Keratinocyte (primary cell): ENCODE measurements around the gene INVS. TPM values are rescaled to one million over a fixed set of nuclear protein-coding genes. Genes with fewer than 3 reads are reported as not detected.

ENCODE experiments used
- DNase-seq: peaks from one replicate; pipeline ENCODE4 v3.0.0-alpha.2; 2011; ENCODE audit warnings: low read depth, missing footprints, low spot score
- FAIRE-seq: peaks from 2 replicates; lab custom pipeline; 2011; peaks lifted over from hg19 to GRCh38; lab: Jason Lieb, UNC
- H2AFZ ChIP-seq: 2 replicates; pipeline ENCODE4 v1.6.0; 2012; ENCODE audit warnings: low read length, control low read depth, inconsistent platforms; ENCODE audit not compliant: control insufficient read depth
- H3K27ac ChIP-seq: 2 replicates; pipeline ENCODE4 v1.5.1; 2011; ENCODE audit warnings: low read length; ENCODE audit not compliant: control insufficient read depth, insufficient read depth
- H3K27me3 ChIP-seq: 3 replicates; pipeline ENCODE4 v1.6.0; 2011; ENCODE audit warnings: low read length; ENCODE audit not compliant: control insufficient read depth, insufficient read depth; ENCODE audit errors: extremely low read depth
- H3K36me3 ChIP-seq, 2 experiments: 2 replicates in 1 of 2; 3 replicates in 1 of 2; pipeline ENCODE4 v1.5.1; 2011; ENCODE audit warnings: low read length in 2 of 2, mild to moderate bottlenecking in 1 of 2; ENCODE audit not compliant: control insufficient read depth in 2 of 2, insufficient read depth in 2 of 2; ENCODE audit errors: extremely low read depth in 1 of 2
- H3K4me1 ChIP-seq: 3 replicates; pipeline ENCODE4 v1.5.1; 2011; ENCODE audit warnings: low read length; ENCODE audit not compliant: control insufficient read depth, insufficient read depth; ENCODE audit errors: extremely low read depth
- H3K4me2 ChIP-seq: 3 replicates; pipeline ENCODE4 v1.6.0; 2011; ENCODE audit warnings: low read depth, low read length; ENCODE audit not compliant: control insufficient read depth, insufficient read depth; ENCODE audit errors: extremely low read depth
- H3K4me3 ChIP-seq, 3 experiments: fragments of 200-600 bp in 1 of 3; sonication (generic) in 1 of 3; 2 replicates in 2 of 3; 3 replicates in 1 of 3; pipeline ENCODE4 v1.5.1; 2011 to 2016; ENCODE audit warnings: low read length in 3 of 3, mild to moderate bottlenecking in 3 of 3, control low read depth in 2 of 3, inconsistent platforms in 1 of 3, low read depth in 1 of 3, mixed read lengths in 1 of 3, mixed run types in 1 of 3, moderate library complexity in 1 of 3; ENCODE audit not compliant: control insufficient read depth in 2 of 3, insufficient read depth in 2 of 3; ENCODE audit errors: extremely low read depth in 1 of 3
- H3K79me2 ChIP-seq: 2 replicates; pipeline ENCODE4 v1.6.0; 2012; ENCODE audit warnings: low read length; ENCODE audit not compliant: control insufficient read depth, insufficient read depth
- H3K9ac ChIP-seq: 3 replicates; pipeline ENCODE4 v1.6.0; 2011; ENCODE audit warnings: low read length; ENCODE audit not compliant: control insufficient read depth, insufficient read depth; ENCODE audit errors: extremely low read depth
- H3K9me1 ChIP-seq: 3 replicates; pipeline ENCODE4 v1.6.0; 2011; ENCODE audit warnings: low read length; ENCODE audit not compliant: control insufficient read depth, insufficient read depth; ENCODE audit errors: extremely low read depth
- H3K9me3 ChIP-seq: 2 replicates; pipeline ENCODE4 v1.5.1; 2012; ENCODE audit warnings: low read depth, low read length; ENCODE audit not compliant: control insufficient read depth
- H4K20me1 ChIP-seq: 3 replicates; pipeline ENCODE4 v1.6.0; 2011; ENCODE audit warnings: low read length; ENCODE audit not compliant: control insufficient read depth, insufficient read depth; ENCODE audit errors: extremely low read depth
- EZH2 ChIP-seq: IDR thresholded peaks from one replicate; pipeline ENCODE4 v1.6.1; 2012; ENCODE audit warnings: inconsistent platforms, mild to moderate bottlenecking, low read length, moderate library complexity
- dilution Hi-C: fragments of 300-500 bp; cut with MboI; formaldehyde crosslinking; loops from one replicate; pipeline ENCODE4 v1.7.0; 2020; ENCODE audit warnings: low sequenced_read_pairs; ENCODE audit not compliant: extremely low pct_ligation_motif_present
- polyA plus RNA-seq, 5 experiments: library from polyadenylated mRNA; depleted of rRNA in 3 of 5; stranded (reverse) in 3 of 5; stranded (forward) in 1 of 5; unstranded in 1 of 5; fragments of >200 nt; gene quantifications; 1 replicate in 1 of 5; 2 replicates in 3 of 5; 3 replicates in 1 of 5; pipeline versions ENCODE4 v1.2.1 to v1.2.3, GENCODE V29; 2011 to 2012; ENCODE audit warnings: missing spikeins in 2 of 5, low read depth in 1 of 5, low replicate concordance in 1 of 5
- TF ChIP-seq, protein P1 (sequence below), 3 experiments: IDR thresholded peaks in 1 of 3; conservative IDR thresholded peaks in 1 of 3; optimal IDR thresholded peaks in 1 of 3; 2 replicates in 2 of 3; 3 replicates in 1 of 3; pipeline versions ENCODE3 to v1.5.1; 2011; ENCODE audit warnings: low read length in 3 of 3, mild to moderate bottlenecking in 3 of 3, moderate library complexity in 2 of 3, control low read depth in 1 of 3, inconsistent platforms in 1 of 3; ENCODE audit not compliant: insufficient read depth in 2 of 3; ENCODE audit errors: extremely low read depth in 1 of 3

INVS gene
- polyA plus RNA-seq, 1 donor (not counting 4 experiments of a cell fraction or from before 2014, with no cell fraction given), result 21.1 TPM

DNA sequence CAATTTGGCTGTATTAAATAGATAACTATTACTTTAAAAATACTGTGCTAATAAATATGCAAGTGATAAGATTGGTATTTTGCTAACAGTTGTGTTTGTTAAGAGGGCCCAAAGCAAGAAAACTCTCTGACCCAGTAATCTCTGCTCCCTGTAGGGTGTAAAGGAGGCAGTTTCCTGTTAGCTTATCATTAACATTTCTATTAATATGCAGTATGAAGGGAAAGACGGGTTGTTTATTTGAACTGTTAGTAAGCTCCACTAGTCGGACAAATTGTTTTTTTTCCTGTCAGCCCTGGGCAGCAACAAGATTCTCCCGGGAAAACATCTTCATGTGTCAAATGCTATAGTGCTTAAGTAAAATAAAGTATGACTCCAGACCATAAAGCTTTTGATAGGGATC, 35.9 kb upstream of the INVS start:
- Histone ChIP-seq H3K9me1 (no peaks in the 10 kb centered on the region), H4K20me1 (no peaks in the 10 kb centered on the region), H3K36me3 (no peaks in the 10 kb centered on the region), H3K4me1 (peaks cover 13% of the 10 kb centered on the region), H3K27ac (no peak overlapping the region), H3K79me2 (peaks cover 25% of the 10 kb centered on the region), H3K9me3 (no peaks in the 10 kb centered on the region), H3K4me3 (no peak overlapping the region), H3K9ac (no peak overlapping the region), H3K4me2 (no peak overlapping the region), H2AFZ (no peak overlapping the region), H3K27me3 (no peaks in the 10 kb centered on the region)
- DNase-seq (no peak), FAIRE-seq (no peak)
- dilution Hi-C loops, result no loop called here
- no peak for TF ChIP-seq EZH2
- TF ChIP-seq, protein P1, sequence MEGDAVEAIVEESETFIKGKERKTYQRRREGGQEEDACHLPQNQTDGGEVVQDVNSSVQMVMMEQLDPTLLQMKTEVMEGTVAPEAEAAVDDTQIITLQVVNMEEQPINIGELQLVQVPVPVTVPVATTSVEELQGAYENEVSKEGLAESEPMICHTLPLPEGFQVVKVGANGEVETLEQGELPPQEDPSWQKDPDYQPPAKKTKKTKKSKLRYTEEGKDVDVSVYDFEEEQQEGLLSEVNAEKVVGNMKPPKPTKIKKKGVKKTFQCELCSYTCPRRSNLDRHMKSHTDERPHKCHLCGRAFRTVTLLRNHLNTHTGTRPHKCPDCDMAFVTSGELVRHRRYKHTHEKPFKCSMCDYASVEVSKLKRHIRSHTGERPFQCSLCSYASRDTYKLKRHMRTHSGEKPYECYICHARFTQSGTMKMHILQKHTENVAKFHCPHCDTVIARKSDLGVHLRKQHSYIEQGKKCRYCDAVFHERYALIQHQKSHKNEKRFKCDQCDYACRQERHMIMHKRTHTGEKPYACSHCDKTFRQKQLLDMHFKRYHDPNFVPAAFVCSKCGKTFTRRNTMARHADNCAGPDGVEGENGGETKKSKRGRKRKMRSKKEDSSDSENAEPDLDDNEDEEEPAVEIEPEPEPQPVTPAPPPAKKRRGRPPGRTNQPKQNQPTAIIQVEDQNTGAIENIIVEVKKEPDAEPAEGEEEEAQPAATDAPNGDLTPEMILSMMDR (optimal IDR thresholded peaks at IDR 0.05 in 1 of 3, IDR thresholded peaks at IDR 0.05 in 1 of 3, conservative IDR thresholded peaks at IDR 0.05 in 1 of 3; ENCODE audit: extremely low read depth in 1 of 3, insufficient read depth in 2 of 3, low read length in 3 of 3), result no peak

DNA sequence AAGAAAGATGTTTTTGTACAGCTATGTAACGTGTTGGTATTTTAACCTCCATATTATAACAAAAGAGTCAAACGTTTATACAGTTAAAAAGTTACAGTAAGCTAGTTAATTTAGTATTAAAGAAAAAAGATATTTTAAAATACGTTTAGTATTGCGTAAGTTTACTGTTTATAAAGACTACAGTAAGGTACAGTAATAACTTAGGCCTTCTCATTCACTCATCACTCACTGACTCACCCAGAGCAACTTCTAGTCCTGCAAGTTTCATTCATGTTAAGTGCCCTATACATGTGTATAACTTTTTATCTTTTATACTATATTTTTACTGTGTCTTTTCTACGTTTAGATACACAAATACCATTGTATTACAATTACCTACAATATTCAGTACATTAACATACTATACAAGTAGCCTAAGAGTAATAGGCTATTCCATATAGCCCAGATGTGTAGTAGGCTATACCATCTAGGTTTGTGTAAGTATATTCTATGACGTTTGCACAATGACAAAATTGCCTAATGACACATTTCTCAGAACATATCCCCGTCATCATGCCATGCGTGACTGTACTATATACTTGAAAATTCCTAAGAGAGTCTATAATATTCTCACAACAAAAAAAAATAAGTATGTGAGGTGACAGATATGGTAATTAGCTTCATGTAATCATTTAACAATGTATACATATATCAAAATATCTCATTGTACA, 34.0 kb upstream of the INVS start:
- dilution Hi-C loops, result no loop called here
- Histone ChIP-seq H3K9me3 (no peaks in the 10 kb centered on the region), H2AFZ (no peak overlapping the region), H3K4me3 (no peak overlapping the region), H3K4me2 (peak overlapping the region; percentile 32), H3K36me3 (no peaks in the 10 kb centered on the region), H3K79me2 (peaks cover 27% of the 10 kb centered on the region), H3K9ac (no peak overlapping the region), H4K20me1 (no peaks in the 10 kb centered on the region), H3K4me1 (peaks cover 18% of the 10 kb centered on the region), H3K9me1 (no peaks in the 10 kb centered on the region), H3K27ac (peak overlapping the region; percentile 82), H3K27me3 (no peaks in the 10 kb centered on the region)
- TF ChIP-seq EZH2, result no peak
- TF ChIP-seq, protein P1 (optimal IDR thresholded peaks at IDR 0.05 in 1 of 3, IDR thresholded peaks at IDR 0.05 in 1 of 3, conservative IDR thresholded peaks at IDR 0.05 in 1 of 3; ENCODE audit: extremely low read depth in 1 of 3, insufficient read depth in 2 of 3, low read length in 3 of 3), result no peak
- DNase-seq (peak; percentile 40), FAIRE-seq (no peak)
